ENCODE measurements around the gene CELSR1. TPM values are rescaled to one million over a fixed set of nuclear protein-coding genes. Genes with fewer than 3 reads are reported as not detected.

CELSR1 gene
- total RNA-seq, 1 experiment from 2014 or later, result 22.6 TPM

DNA sequence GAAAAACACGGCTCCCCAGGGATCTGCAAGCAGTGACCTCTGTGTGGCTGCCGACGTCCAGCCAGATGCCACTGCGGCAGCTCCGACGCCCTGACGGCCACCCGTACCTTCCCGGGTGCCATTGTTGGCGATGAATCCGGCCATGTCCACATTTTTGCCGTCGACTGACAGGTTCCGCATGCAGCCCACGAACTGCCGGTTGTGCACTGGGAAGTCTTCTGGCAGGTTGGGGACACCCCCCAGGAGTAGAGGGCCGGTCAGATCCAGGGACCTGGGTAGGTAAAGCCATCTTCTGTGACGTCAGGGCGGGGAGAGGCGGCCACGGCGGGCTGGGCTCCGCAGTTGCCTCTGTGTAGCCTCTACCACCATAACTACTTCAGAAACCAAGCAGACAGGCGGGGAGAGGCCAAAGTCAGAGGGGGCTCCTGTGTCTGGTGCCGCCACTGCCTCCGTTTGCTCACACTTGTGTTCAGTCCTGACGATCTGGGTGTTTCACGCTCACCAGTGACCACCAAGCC is 127.1 kb downstream of the CELSR1 start:
- TF ChIP-seq, protein P1, sequence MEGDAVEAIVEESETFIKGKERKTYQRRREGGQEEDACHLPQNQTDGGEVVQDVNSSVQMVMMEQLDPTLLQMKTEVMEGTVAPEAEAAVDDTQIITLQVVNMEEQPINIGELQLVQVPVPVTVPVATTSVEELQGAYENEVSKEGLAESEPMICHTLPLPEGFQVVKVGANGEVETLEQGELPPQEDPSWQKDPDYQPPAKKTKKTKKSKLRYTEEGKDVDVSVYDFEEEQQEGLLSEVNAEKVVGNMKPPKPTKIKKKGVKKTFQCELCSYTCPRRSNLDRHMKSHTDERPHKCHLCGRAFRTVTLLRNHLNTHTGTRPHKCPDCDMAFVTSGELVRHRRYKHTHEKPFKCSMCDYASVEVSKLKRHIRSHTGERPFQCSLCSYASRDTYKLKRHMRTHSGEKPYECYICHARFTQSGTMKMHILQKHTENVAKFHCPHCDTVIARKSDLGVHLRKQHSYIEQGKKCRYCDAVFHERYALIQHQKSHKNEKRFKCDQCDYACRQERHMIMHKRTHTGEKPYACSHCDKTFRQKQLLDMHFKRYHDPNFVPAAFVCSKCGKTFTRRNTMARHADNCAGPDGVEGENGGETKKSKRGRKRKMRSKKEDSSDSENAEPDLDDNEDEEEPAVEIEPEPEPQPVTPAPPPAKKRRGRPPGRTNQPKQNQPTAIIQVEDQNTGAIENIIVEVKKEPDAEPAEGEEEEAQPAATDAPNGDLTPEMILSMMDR (conservative IDR thresholded peaks at IDR 0.05), result no peak
- peak overlapping the region in 1 of 3 experiments; percentile 23; a peak in 2 of 7 replicates for H3K27ac Mint-ChIP-seq
- Histone ChIP-seq H2BK15ac (ENCODE audit: low read depth, low read length) (no peak overlapping the region), H3K79me2 (ENCODE audit: insufficient read depth, low read length) (no peaks in the 10 kb centered on the region), H3K27ac (ENCODE audit: insufficient read length, low read depth, low read length) (no peak overlapping the region), H3K9ac (ENCODE audit: extremely low read depth, insufficient read length, low read length) (no peak overlapping the region), H3K18ac (ENCODE audit: insufficient read length, low read depth, low read length) (no peak overlapping the region), H2BK12ac (ENCODE audit: insufficient read length, low read depth, low read length) (no peak overlapping the region), H2AK5ac (ENCODE audit: insufficient read length, low read length) (no peak overlapping the region), H3K4me2 (ENCODE audit: insufficient read depth, insufficient read length, low read length) (no peak overlapping the region), H3K23me2 (ENCODE audit: insufficient read length, low read depth, low read length, poor library complexity, severe bottlenecking) (no peaks in the 10 kb centered on the region), H3K4me1 (ENCODE audit: insufficient read depth, low read length) (no peaks in the 10 kb centered on the region), H3K27me3 (ENCODE audit: insufficient read depth, low read length) (no peaks in the 10 kb centered on the region), H2BK20ac (ENCODE audit: low read depth, low read length, poor library complexity, severe bottlenecking) (no peak overlapping the region), H3K4ac (ENCODE audit: low read depth, low read length) (no peak overlapping the region), H4K8ac (replicated peaks; ENCODE audit: insufficient read length, low read depth, low read length) (no peak overlapping the region), H4K20me1 (ENCODE audit: control insufficient read depth, insufficient read depth, insufficient read length) (no peaks in the 10 kb centered on the region), H3K79me1 (ENCODE audit: insufficient read depth, low read depth, low read length, poor library complexity, severe bottlenecking) (no peaks in the 10 kb centered on the region), H3K9me3 (ENCODE audit: control insufficient read depth, low read depth, low read length) (no peaks in the 10 kb centered on the region), H3K14ac (ENCODE audit: insufficient read depth, low read length) (no peak overlapping the region; the same call in 1 of the 2 replicates), H3K23ac (ENCODE audit: insufficient read length, low read depth, low read length) (no peak overlapping the region), H2BK5ac (ENCODE audit: insufficient read length, low read length) (no peak overlapping the region), H2AFZ (ENCODE audit: low read length) (no peak overlapping the region), H3T11ph (ENCODE audit: low read length) (no peak overlapping the region), H4K5ac (ENCODE audit: insufficient read length, low read depth, low read length) (no peak overlapping the region), H3K56ac (ENCODE audit: insufficient read length, low read depth, low read length) (no peak overlapping the region), H4K91ac (ENCODE audit: insufficient read length, low read depth, low read length) (no peak overlapping the region), H2BK120ac (ENCODE audit: low read depth, low read length, poor library complexity, severe bottlenecking) (no peak overlapping the region)
- no peaks in the 10 kb centered on the region for H3K9me3 Mint-ChIP-seq
- no peak for DNase-seq
- no CpG with 5 or more reads among the region's 28 CpGs for WGBS (ENCODE audit: extremely low coverage, insufficient read length, low lambda C conversion rate)
- H3K36me3 Mint-ChIP-seq (ENCODE audit: insufficient read depth in 1 of 3, low read depth in 3 of 3), result peaks cover 0 to 8% (median 4%) of the 10 kb centered on the region in 3 experiments; a peak in 2 of 7 replicates
- peaks cover 10 to 15% of the 10 kb centered on the region in 2 experiments; a peak in 3 of 4 replicates for H3K4me1 Mint-ChIP-seq
- H3K27me3 Mint-ChIP-seq (ENCODE audit: low read depth), result peaks cover 2% of the 10 kb centered on the region
- no peak overlapping the region for H3K4me3 Mint-ChIP-seq

Measured in H9 (cell line).